ENCODE measurements around the gene CDKN1C.

Gene CDKN1C

DNA sequence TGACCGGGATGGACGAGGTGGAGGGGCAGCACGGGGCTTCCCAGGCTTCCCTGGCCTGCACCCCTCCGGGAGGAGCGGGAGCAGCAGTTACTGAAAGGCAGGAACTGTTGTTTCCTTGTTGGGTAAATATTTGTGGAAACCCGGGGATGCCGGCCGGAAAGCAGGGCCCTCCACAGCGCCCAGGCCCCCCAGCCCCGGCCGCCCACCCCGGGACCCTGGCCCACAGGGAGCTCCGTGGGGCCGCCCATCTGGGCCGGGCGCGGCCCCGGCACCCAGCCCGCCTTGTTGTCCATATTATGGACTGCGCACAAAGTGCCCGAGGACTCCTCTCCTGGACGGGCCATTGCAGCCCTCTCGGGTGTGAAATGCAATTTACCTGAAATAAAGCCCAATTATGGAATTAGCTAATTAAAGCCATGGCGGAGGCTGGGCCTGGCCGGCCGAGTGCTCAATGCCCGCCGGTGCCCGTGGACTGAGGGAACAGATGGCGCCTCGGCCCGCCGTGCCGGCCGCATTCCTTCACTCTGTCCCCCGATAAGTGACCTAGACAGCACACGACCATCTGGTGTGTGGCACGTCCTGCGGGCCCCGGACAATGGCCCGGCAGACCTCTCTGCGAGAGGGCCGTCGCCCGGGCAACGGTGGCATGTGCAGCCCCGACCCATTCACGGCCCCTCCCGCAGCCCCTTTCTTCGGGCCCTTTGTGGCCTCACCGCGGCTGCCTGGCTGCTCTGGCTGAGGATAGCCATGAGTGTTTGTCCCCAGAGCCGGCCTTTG lies 35.4 kb downstream of the CDKN1C start:
- no peak overlapping the region for H3K4me3 ChIP-seq (ENCODE audit: low read depth, low read length)

DNA sequence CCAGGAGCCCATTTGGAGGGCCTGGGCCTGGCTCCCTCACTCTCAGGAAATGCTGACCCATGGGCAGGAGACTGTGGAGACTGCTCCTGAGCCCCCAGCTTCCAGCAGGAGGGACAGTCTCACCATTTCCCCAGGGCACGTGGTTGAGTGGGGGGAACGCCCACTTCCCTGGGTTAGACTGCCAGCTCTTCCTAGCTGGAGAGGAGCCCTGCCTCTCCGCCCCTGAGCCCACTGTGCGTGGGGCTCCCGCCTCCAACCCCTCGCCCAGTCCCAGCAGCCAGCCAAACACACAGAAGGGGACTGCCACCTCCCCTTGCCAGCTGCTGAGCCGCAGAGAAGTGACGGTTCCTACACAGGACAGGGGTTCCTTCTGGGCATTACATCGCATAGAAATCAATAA lies 37.1 kb downstream of the CDKN1C start:
- H3K4me3 ChIP-seq (ENCODE audit: low read depth, low read length): no peak overlapping the region

DNA sequence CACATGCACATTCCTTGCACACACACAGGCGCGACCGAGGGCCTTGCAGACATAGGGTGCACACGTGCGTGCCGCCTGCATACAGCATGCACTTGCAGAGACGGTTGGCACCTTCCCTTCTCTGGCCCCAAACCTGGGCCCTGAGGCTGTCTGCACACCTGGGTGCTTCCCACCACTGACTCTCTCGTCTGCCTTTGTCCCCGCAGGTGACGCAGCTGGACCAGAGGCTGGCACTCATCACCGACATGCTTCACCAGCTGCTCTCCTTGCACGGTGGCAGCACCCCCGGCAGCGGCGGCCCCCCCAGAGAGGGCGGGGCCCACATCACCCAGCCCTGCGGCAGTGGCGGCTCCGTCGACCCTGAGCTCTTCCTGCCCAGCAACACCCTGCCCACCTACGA lies 38.0 kb downstream of the CDKN1C start:
- H3K4me3 ChIP-seq (ENCODE audit: low read depth, low read length): no peak overlapping the region

DNA sequence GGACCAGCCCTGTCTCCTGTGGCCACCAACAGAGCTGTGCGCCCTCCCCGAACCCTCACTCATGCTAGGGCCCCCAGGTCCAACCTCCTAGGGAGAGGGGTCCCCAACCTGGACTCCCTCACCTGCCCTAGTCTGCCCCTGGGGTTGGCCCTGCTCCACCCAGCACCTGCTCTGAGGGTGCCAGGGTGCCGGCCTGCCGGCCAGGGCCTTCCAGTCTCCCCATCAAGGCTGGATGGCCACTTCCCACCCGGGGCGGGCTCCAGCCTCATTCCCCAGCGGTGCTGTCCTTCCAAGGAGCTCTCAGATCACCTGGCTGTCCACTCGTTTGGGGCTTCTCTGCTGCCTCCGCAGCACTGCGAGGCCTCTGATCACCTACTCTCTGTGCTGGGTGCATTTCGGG lies 39.1 kb downstream of the CDKN1C start:
- H3K4me3 ChIP-seq (ENCODE audit: low read depth, low read length): no peak overlapping the region

DNA sequence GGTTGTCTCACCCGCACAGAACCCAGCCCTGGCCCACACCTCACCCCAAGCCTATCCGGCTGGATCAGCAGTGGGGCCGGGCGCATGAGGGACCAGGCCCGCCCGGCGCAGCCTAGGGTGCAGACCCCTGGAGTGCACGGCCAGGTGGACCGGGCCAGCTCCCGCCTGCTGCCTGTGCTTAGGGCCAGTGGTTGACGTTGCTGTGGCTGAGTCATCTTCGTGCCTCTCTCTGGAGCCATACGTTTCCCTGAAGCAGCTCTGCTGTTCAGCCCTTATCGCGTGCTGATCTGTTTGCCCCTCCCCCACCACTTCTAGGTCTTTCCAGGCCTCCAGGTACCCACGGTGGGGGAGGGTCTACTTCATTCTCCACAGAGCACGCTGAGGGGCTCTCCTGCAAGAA lies 39.5 kb downstream of the CDKN1C start:
- no peak overlapping the region for H3K4me3 ChIP-seq (ENCODE audit: low read depth, low read length)

DNA sequence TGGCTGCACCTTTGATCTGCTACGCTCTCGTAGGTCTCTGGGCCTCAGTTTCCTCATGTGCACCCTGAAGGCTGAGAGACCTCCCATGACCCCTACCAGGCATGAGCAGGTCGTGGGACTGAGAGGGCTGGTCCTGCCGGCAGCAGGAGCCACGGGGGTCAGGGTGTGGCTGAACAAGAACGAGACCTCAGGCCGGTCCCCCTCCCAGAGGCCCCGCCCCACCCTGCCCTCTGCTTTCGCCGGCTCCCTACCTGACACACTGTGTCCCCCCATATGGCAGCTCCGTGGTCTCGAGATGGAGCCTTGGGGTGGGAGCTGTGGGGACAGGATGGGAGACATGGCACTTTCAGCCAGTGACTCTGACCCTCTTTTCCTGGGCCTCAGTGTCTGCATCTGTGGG lies 40.6 kb downstream of the CDKN1C start:
- no peak overlapping the region for H3K4me3 ChIP-seq (ENCODE audit: low read depth, low read length)

DNA sequence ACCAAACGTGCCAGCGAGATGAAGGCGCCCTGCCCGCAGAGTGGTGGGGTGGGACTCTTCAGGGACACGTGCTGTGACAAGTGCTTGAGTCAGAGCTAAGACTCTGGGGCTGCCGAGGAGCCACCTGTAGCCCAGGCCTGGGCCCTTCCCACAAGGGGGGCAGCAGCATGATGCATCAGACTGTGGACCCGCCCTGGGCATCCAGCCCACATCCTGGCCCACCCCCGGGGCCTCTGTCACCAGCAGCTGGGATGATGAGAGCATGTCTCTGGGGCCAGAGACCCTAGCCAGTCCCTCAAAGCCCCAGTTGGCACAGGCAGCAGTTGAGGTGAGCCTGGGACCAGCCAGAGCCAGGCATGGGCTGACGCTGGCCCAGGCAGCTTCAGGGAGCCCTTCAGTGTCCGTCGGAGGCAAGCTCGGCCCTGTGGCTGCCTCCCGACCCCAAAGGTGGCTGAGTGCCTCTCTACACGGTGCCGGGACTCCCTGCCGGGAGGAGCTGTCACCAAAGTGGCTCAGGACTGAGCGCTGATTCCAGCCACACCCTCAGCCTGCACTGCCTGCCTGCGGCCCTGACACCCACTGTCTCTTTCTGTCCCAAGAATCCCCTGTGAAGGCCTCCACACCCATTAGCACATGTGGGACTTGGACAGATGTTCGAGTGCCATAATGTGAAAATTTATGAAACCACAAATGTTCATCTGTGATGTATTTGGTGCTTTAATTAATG lies 41.3 kb downstream of the CDKN1C start:
- H3K4me3 ChIP-seq (ENCODE audit: low read depth, low read length): no peak overlapping the region

DNA sequence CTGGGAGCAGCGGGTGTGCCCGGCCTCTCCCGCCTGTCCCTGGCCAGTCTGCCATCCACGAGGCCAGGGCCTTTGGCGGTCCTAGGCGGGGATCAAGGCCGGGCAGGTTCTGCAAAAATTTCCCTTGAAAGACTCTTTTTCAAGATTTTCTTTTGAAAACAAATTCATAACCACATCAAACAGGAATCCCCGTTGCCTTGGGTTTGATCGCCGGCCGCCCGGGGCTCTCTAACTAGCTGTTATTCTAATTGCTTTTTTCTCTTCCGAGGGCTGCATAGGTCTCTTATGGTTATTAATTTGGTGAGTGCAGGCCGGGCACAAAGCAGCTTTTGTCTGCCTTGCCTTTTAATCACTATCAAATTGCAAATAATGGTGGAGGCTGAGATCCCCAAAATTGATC lies 42.0 kb downstream of the CDKN1C start:
- H3K4me3 ChIP-seq (ENCODE audit: low read depth, low read length): no peak overlapping the region

DNA sequence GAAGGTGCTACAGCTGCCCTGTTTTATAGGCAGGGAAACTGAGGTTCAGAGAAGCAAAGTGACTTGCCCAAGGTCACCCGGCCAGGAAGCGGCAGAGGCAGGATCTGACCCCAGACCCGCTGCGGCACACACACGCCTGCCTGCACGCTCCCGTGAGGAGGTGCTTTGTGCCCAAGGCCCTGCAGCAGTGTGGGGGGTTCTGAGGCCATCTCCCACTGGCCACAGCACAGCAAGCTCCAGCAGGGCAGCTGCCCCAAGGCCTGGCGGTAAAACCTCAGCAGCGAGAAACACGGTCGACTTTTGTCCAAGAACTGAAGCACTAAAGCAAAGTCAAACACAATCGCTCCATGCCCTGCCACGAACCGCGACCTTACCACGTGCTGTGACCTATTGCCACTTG lies 42.7 kb downstream of the CDKN1C start:
- H3K4me3 ChIP-seq (ENCODE audit: low read depth, low read length): no peak overlapping the region

DNA sequence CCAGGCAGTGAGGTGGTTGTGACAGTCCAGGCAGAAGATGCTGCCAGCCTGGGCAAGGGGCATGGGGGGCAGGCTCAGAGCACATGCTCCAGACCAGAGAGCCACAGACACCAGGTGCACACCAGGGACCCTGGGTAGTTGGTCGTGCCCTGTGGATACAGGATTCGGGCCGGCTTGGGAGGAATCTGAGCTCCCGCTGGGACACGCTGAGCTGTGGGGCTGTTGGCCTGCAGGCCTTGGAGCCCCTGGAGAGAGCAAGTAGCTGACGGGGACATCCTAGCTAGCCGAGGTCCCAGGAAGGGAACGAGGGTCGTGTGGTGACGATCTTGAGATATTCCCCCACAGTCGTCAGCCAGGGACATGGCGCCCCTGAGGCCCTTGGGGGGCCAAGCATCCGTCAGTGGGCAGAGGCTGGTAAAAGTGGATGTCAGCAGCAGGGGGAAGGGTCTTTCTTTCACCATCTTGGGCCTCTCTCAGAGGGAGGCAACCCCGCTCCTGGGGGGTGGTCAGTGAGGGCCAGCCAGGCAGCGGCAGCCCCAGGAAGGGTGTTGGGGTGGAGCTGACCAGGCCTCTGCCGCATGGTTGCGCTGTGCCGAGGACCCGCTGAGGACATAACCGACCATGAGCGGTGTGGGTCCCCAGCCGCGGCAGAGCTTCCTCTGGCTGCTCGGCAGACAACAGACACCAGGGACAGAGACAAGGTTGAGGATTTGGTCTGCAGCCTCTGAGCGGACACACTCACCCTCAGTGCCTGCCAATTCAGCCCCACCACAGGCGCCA lies 44.0 kb downstream of the CDKN1C start:
- no peak overlapping the region for H3K4me3 ChIP-seq (ENCODE audit: low read depth, low read length)

DNA sequence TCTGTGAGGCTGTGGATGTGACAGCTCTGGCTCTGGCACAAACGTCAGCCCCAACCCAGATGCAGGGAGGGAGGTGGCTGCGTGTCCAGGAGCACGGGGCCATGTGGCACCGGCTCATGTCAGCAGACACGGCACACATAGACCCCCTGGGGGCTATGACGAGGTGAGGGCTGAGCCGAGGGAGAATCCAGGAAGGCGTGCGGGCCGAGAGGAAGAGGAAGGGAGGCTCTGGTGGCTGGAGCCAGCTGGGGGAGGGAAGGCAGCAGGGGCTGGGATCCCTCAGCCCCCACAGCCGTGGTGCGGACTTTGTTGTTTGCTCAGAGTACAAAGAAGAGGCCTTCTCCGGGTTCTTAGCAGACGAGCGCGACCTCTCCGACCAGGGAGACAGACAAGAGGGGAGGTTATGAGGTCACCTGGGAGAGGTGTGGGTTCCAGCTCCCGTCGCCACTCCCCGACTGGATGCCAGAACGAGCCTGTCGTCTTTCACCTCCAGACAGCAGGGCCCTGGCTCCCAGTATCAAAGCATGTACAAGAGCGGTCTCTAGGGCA lies 46.1 kb downstream of the CDKN1C start:
- no peak overlapping the region for H3K4me3 ChIP-seq (ENCODE audit: low read depth, low read length)

DNA sequence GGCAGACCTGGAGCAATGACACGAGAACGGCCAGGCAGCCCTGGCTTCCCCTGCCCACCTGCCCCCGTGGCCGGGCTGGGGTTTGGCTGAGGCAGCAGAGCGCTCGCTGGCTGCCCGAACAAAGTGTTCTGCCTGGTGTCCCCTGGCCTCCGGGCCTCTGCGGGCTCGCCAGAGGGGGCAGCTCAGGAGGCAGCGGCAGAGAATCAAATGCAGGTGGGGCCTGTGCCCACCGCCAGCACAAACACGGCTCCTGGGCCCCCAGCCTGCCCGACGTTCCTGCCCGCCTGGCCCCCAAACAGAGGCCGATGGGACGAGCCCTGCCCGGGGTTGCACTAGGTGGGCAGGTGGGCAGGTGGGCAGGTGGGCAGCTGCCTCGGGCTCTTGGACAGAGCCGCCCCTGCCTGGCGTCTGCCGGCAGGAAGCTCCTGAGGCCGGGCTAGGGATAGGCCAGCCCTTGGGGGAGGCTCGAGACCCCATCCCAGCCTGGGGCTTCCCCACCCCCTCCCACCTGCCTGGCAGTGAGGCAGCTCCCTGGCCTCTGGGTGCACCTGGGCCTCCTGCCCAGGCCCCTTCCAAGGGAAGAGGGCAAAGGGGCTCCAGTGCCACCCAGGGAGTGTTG lies 46.8 kb downstream of the CDKN1C start:
- no peak overlapping the region for H3K4me3 ChIP-seq (ENCODE audit: low read depth, low read length)

DNA sequence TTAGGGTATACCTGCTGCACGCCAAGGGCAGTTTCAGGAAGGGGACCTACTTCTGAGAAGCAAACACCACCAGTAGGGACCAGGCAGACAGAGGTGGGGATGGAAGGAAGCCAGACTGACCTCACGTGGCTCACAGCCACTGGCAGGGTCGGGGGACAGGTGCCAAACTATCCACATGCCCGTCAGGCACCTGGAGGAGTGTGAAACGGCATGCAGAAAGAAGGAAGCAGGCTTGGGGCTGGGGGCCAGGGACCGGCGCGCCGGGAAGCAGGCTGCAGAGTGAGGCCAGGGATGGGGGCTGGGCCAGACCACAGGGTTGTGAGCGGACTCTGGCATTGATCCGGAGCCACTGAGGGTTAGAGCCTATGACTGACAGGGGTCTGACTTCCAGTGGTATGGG lies 47.5 kb downstream of the CDKN1C start:
- no peak overlapping the region for H3K4me3 ChIP-seq (ENCODE audit: low read depth, low read length)

DNA sequence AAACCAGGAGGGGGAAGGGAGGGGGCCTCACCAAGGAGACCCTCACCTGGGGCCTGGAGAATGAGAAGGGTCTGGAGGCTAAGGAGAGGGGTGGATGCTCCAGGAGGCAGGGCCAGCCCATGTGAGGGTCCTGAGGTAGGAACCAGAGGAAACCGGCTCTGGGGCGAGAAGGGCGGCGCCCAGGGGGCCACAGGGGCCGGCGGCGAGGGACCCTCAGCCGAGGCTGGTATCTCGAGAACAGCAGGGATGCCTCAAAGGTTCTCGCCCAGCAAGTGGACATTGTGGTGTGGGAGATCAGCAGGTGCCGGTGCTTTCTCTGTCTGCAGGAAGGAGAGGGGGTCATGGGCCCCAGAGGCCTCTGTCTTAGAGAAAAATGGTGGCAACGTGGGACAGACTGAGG lies 47.9 kb downstream of the CDKN1C start:
- no peak overlapping the region for H3K4me3 ChIP-seq (ENCODE audit: low read depth, low read length)

DNA sequence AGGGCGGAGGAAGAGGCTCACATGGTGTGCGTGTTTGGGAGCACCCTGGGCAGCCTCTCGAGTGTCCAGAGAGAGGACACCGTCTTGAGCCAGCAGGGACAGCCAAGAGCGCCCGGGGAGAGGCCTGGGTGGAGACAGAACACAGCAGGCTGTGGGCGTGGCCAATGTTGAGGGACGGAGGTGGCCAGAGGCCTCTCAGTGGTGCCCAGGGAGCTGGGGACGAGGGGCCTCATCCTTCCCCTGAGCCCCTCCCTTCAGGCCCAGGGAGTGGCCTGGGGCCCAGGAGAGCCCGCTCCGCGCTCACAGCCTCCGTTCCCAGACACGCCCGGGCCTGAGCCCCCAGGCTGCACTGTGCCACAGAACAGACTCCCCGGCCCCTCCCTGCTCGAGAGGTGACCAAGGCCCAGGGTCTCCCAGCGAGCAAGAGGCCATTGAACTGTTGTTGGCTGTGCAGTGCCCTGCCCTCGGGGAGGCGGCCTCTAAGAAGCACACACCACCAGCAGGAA lies 48.4 kb downstream of the CDKN1C start:
- no peak overlapping the region for H3K4me3 ChIP-seq (ENCODE audit: low read depth, low read length)

DNA sequence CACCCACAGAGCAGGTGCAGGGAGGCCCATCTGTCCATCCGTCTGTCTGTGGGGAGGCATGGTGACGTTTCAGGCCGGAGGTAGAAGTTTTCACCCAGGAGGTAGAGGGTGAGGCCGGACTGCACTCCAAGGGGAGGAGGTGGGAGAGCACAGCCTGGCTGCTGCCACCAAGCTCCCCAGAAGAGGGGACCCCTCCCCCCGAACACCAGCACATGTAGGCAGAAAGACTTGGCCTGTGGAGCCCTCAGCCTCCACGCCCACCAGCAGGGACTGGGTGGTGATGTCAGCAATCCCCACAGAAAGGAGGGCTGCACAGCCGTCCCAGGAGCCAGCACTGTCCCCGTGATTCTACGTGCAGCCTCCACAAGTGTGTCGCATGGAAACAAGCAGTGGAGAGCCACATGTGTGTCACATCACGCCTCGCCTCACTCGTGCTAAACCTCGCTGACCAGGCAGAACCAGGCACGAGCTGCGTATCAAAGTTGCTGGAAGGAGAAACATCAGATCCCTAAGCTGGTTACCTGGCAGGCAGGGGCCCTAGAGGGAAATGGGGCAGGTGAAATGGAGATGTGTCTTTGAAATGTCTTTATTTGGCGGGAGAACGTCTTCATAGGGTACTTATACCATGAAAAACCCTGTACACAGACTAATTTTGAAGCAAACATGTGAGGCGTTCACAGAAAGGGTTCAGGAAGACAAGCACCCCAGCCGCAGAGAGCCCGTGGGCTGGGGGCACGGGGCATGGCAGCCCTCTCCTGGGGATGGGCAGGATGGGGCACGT lies 49.1 kb downstream of the CDKN1C start:
- H3K4me3 ChIP-seq (ENCODE audit: low read depth, low read length): no peak overlapping the region

DNA sequence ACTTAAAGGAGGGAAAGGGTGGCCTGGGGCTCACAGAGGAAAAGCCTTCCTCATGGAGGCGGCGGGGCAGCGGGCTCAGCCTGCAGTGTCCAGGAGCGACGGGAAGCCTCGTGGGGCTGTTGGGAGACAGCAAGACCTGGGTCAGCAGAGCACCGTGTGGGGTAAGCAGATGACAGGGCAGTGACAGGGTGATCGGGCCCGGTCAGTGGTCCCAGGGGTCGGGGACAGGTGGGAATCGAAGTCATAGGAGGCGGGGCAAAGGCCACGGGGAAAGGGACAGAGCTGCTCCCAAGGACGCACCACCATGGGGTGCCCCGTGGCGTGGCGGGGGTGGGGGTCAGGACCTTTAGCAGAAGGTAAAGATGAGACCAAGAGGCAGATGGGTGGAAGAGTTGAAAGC lies 49.8 kb downstream of the CDKN1C start:
- no peak overlapping the region for H3K4me3 ChIP-seq (ENCODE audit: low read depth, low read length)

DNA sequence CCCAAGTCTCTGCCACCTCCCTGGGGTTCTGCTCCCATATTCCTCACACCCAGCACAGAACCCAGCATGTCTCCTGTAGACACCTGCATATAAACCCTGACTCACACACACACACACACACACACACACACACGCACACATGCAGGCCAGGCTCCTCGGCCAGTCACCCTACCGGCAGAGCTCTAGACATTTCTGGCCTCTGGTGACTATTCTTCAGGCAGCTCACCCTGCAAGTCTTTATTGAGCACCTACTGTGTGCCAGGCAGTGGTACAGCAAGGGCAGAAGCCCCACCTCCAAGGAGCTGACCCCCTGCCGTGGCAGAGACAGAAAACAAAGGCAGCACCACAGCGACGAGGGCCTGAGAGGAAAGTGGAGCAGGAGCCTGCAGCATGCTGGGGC lies 50.3 kb downstream of the CDKN1C start:
- no peak overlapping the region for H3K4me3 ChIP-seq (ENCODE audit: low read depth, low read length)

DNA sequence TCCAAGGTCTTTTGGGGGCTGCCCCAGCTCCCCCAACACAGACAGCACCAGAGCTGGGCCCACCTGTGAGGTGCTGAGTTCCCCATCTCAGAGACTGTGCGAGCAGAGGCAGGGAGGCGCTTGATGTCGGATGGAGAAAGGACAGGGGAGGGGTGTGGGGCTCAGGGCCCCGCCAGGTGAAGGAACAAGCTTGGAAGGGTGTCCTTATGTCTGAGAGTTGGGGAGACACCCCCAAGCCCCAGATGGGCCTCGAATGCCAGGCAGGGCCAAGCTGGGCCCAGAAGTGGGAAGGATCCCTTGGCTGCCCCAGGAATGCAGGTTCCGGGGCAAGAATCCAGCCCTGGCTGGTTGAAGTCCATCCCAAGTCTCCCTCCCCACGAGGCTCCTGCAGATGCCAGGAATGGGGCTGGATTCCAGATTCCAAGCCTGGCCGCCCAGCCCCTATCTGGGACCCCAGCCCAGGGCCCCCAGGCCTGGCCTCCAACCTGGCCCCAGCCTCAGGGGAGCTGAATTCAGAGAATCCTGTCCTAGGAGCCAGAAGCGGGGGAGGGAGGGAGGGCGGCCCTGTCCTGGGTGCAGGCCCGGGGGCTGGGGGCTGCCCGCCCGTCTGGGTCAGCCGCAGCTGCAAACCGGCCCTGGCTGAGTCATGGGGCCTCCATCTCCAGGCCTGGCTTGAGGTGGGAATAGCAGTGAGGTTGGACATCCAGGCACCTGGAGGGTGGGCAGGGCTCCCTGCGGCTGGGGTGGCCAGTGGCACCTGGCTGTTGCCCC lies 50.9 kb downstream of the CDKN1C start:
- no peak overlapping the region for H3K4me3 ChIP-seq (ENCODE audit: low read depth, low read length)

All from iPS-11a (cell line).